GM12878 (cell line): Measurements from ENCODE around the gene ANKRD23. TPM values are rescaled to one million over a fixed set of nuclear protein-coding genes. Genes with fewer than 3 reads are reported as not detected.

ENCODE experiments used
- BCL11A ChIP-seq: IDR thresholded peaks from 2 replicates; pipeline ENCODE4 v1.6.1; 2011; ENCODE audit warnings: low read depth, low read length
- CBFB ChIP-seq: IDR thresholded peaks from 2 replicates; pipeline ENCODE4 v1.6.1; 2016; ENCODE audit warnings: antibody characterized with exemption, low read depth
- GABPA ChIP-seq: IDR thresholded peaks from 2 replicates; pipeline ENCODE4 v1.6.1; 2014; ENCODE audit warnings: antibody characterized with exemption, low read depth, mild to moderate bottlenecking, inconsistent platforms
- KDM1A ChIP-seq: fragments of 200-600 bp; sonication (generic); IDR thresholded peaks from 2 replicates; pipeline ENCODE4 v1.6.1; 2016; ENCODE audit warnings: borderline replicate concordance
- MTA2 ChIP-seq: fragments of 450-650 bp; IDR thresholded peaks from 2 replicates; pipeline ENCODE4 v1.6.1; 2016; ENCODE audit warnings: low read depth, mild to moderate bottlenecking, moderate library complexity
- RUNX3 ChIP-seq: IDR thresholded peaks from 2 replicates; pipeline ENCODE4 v1.6.1; 2012; ENCODE audit warnings: low read length, inconsistent platforms
- polyA plus RNA-seq, 11 experiments: library from polyadenylated mRNA; depleted of rRNA in 4 of 11; unstranded in 6 of 11; stranded (reverse) in 5 of 11; fragments of >200 nt; fragmentation: Nextera tagmentation in 4 of 11; fragmentation: Illumina TruSeq in 1 of 11; extraction: Ambion mirVana in 4 of 11; extraction: Trizol in 1 of 11; gene quantifications; 1 replicate in 1 of 11; 2 replicates in 10 of 11; pipeline versions ENCODE4 v1.2.1 to v1.2.3, GENCODE V29; 2011 to 2016; ENCODE audit warnings: inconsistent platforms in 2 of 11, missing spikeins in 2 of 11, low read depth in 1 of 11
- total RNA-seq, 4 experiments: library from RNA; depleted of rRNA in 3 of 4; stranded (reverse); fragments of >200 nt in 3 of 4; fragmentation: Illumina TruSeq in 1 of 4; extraction: Trizol in 1 of 4; gene quantifications; 2 replicates each; pipeline versions ENCODE4 v1.2.1 to v1.2.3, GENCODE V29; 2013 to 2021
- TF ChIP-seq, protein P1 (sequence below): IDR thresholded peaks from 2 replicates; pipeline ENCODE4 v1.6.1; 2012; ENCODE audit warnings: mild to moderate bottlenecking, low read depth, low read length
- TF ChIP-seq, protein P2 (sequence below): fragments of 450-650 bp; IDR thresholded peaks from 2 replicates; pipeline ENCODE4 v1.6.1; 2018; ENCODE audit warnings: borderline replicate concordance, mild to moderate bottlenecking; ENCODE audit not compliant: partially characterized antibody
- TF ChIP-seq, protein P3 (sequence below): fragments of 450-650 bp; formaldehyde crosslinking; IDR thresholded peaks from 2 replicates; pipeline ENCODE4 v1.5.0; 2022; ENCODE audit warnings: mild to moderate bottlenecking, missing genetic modification characterization

Gene ANKRD23
- total and polyA plus RNA-seq, 10 of the 15 experiments (the other 5 are each of a cell fraction or from before 2014, with no cell fraction given): 0.34 to 5.3 (median 2.7) TPM

DNA sequence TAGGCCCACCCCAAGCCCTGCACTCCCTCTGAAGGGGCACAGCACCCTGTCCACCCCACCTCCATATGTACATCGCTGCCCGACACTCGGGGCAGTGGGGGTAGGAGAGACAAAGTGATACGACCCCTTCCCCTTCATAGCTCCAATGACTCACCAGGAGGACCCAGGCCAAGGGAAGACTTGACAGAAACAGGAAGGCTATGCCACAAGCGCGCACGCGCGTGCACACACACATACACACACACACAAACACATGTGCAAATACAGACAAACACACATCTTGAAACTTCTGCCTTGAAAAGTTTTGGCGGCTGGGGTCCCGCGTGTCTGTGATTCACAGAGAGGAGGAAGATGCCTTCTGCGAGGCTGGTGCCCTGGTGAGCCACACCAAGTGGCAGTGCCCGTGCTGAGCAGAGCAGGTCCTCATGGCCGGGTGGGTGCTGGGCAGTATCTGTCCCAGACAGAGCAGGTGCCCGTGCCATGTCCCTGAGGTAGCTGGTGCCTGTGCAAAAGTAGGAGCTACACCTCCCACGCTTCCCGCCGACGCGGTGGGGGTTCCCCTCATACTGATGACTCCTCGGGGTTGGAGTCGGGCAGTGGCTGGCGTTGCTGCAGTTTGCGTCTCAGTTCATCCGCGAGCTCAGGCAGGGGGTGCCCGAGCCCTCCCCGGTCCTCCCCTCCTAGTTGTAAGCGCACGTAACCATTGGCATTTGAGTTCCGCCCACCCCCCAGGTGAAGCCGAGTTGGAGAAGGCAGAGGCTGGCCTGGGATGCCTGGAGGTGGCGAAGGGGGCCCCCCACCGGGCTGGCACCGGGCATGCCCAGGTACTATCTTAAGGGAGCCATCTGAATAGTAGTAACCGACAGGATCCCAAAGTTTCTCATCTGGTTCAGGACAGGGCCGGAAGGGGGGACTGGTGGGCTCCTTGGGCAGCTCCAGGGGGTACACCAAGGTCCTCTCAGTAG lies 16.5 kb upstream of the ANKRD23 start (continued):
- TF ChIP-seq, protein P1, sequence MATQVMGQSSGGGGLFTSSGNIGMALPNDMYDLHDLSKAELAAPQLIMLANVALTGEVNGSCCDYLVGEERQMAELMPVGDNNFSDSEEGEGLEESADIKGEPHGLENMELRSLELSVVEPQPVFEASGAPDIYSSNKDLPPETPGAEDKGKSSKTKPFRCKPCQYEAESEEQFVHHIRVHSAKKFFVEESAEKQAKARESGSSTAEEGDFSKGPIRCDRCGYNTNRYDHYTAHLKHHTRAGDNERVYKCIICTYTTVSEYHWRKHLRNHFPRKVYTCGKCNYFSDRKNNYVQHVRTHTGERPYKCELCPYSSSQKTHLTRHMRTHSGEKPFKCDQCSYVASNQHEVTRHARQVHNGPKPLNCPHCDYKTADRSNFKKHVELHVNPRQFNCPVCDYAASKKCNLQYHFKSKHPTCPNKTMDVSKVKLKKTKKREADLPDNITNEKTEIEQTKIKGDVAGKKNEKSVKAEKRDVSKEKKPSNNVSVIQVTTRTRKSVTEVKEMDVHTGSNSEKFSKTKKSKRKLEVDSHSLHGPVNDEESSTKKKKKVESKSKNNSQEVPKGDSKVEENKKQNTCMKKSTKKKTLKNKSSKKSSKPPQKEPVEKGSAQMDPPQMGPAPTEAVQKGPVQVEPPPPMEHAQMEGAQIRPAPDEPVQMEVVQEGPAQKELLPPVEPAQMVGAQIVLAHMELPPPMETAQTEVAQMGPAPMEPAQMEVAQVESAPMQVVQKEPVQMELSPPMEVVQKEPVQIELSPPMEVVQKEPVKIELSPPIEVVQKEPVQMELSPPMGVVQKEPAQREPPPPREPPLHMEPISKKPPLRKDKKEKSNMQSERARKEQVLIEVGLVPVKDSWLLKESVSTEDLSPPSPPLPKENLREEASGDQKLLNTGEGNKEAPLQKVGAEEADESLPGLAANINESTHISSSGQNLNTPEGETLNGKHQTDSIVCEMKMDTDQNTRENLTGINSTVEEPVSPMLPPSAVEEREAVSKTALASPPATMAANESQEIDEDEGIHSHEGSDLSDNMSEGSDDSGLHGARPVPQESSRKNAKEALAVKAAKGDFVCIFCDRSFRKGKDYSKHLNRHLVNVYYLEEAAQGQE: no peak
- TF ChIP-seq, protein P2, sequence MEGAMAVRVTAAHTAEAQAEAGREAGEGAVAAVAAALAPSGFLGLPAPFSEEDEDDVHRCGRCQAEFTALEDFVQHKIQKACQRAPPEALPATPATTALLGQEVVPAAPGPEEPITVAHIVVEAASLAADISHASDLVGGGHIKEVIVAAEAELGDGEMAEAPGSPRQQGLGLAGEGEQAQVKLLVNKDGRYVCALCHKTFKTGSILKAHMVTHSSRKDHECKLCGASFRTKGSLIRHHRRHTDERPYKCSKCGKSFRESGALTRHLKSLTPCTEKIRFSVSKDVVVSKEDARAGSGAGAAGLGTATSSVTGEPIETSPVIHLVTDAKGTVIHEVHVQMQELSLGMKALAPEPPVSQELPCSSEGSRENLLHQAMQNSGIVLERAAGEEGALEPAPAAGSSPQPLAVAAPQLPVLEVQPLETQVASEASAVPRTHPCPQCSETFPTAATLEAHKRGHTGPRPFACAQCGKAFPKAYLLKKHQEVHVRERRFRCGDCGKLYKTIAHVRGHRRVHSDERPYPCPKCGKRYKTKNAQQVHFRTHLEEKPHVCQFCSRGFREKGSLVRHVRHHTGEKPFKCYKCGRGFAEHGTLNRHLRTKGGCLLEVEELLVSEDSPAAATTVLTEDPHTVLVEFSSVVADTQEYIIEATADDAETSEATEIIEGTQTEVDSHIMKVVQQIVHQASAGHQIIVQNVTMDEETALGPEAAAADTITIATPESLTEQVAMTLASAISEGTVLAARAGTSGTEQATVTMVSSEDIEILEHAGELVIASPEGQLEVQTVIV: no peak
- TF ChIP-seq BCL11A (no peak), KDM1A (no peak), GABPA (no peak), RUNX3 (no peak), MTA2 (no peak), CBFB (no peak)
- TF ChIP-seq, protein P3, sequence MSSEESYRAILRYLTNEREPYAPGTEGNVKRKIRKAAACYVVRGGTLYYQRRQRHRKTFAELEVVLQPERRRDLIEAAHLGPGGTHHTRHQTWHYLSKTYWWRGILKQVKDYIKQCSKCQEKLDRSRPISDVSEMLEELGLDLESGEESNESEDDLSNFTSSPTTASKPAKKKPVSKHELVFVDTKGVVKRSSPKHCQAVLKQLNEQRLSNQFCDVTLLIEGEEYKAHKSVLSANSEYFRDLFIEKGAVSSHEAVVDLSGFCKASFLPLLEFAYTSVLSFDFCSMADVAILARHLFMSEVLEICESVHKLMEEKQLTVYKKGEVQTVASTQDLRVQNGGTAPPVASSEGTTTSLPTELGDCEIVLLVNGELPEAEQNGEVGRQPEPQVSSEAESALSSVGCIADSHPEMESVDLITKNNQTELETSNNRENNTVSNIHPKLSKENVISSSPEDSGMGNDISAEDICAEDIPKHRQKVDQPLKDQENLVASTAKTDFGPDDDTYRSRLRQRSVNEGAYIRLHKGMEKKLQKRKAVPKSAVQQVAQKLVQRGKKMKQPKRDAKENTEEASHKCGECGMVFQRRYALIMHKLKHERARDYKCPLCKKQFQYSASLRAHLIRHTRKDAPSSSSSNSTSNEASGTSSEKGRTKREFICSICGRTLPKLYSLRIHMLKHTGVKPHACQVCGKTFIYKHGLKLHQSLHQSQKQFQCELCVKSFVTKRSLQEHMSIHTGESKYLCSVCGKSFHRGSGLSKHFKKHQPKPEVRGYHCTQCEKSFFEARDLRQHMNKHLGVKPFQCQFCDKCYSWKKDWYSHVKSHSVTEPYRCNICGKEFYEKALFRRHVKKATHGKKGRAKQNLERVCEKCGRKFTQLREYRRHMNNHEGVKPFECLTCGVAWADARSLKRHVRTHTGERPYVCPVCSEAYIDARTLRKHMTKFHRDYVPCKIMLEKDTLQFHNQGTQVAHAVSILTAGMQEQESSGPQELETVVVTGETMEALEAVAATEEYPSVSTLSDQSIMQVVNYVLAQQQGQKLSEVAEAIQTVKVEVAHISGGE: no peak
